CD14-positive monocyte (primary cell): ENCODE data around the gene MMUT. TPM values are rescaled to one million over a fixed set of nuclear protein-coding genes. Genes with fewer than 3 reads are reported as not detected.
"Not testable (repeated sequence)": the region's sequence is repeated elsewhere in the genome, so short reads cannot be mapped to it uniquely, and the experiment has no call there.

Experiments
- DNase-seq, 3 donors: peaks; one replicate each; pipeline ENCODE4 v3.0.0-alpha.2; 2011 to 2022
- H2AFZ ChIP-seq: 2 replicates; pipeline ENCODE4 v1.6.0; 2012; ENCODE audit warnings: mild to moderate bottlenecking, low read depth, low read length, inconsistent platforms; ENCODE audit not compliant: insufficient read depth, poor library complexity, severe bottlenecking
- H3K27ac ChIP-seq, 2 donors: 1 replicate in 1 of 2; 2 replicates in 1 of 2; pipeline ENCODE4 v1.5.1; 2012 to 2013; ENCODE audit warnings: low read length in 2 of 2, control low read depth in 1 of 2, inconsistent platforms in 1 of 2, low read depth in 1 of 2, mild to moderate bottlenecking in 1 of 2
- H3K27me3 ChIP-seq, 2 donors: one replicate each; pipeline versions ENCODE4 v1.6.0 to v1.6.1; 2011 to 2013; ENCODE audit warnings: low read length in 2 of 2; ENCODE audit not compliant: control insufficient read depth in 2 of 2, insufficient read depth in 2 of 2
- H3K36me3 ChIP-seq, 2 donors: replicated peaks in 1 of 2; 1 replicate in 1 of 2; 2 replicates in 1 of 2; pipeline versions ENCODE4 v1.5.1 to v1.6.1; 2012 to 2013; ENCODE audit warnings: low read length in 2 of 2, control low read depth in 1 of 2, inconsistent platforms in 1 of 2, mild to moderate bottlenecking in 1 of 2; ENCODE audit not compliant: insufficient read depth in 2 of 2, control insufficient read depth in 1 of 2
- H3K4me1 ChIP-seq, 2 donors: 1 replicate in 1 of 2; 2 replicates in 1 of 2; pipeline versions ENCODE4 v1.5.1 to v1.6.1; 2012 to 2013; ENCODE audit warnings: low read length in 2 of 2, control low read depth in 1 of 2, inconsistent platforms in 1 of 2, mild to moderate bottlenecking in 1 of 2, moderate library complexity in 1 of 2; ENCODE audit not compliant: insufficient read depth in 2 of 2, control insufficient read depth in 1 of 2
- H3K4me2 ChIP-seq: replicated peaks from 2 replicates; pipeline ENCODE3; 2012; ENCODE audit warnings: low read length, moderate library complexity, mild to moderate bottlenecking; ENCODE audit not compliant: poor library complexity, severe bottlenecking; ENCODE audit errors: extremely low read depth
- H3K4me3 ChIP-seq, 3 experiments: fragments of 200-600 bp in 1 of 3; sonication (generic) in 1 of 3; replicated peaks in 1 of 3; 1 replicate in 2 of 3; 2 replicates in 1 of 3; pipeline ENCODE4 v1.5.1; 2011 to 2013; ENCODE audit warnings: low read length in 3 of 3, mild to moderate bottlenecking in 3 of 3, control low read depth in 2 of 3, low read depth in 2 of 3, inconsistent platforms in 1 of 3, moderate library complexity in 1 of 3
- H3K79me2 ChIP-seq: 2 replicates; pipeline ENCODE4 v1.6.0; 2012; ENCODE audit warnings: mild to moderate bottlenecking, control low read depth, inconsistent platforms, low read length, moderate library complexity; ENCODE audit not compliant: insufficient read depth
- H3K9ac ChIP-seq: 2 replicates; pipeline ENCODE4 v1.6.0; 2017; ENCODE audit warnings: low read length, mild to moderate bottlenecking; ENCODE audit not compliant: insufficient read depth, poor library complexity, severe bottlenecking
- H3K9me3 ChIP-seq, 2 donors: replicated peaks in 1 of 2; 1 replicate in 1 of 2; 2 replicates in 1 of 2; pipeline versions ENCODE4 v1.5.1 to v1.6.1; 2012 to 2013; ENCODE audit warnings: low read length in 2 of 2, control low read depth in 1 of 2; ENCODE audit not compliant: control insufficient read depth in 1 of 2, insufficient read depth in 1 of 2
- H4K20me1 ChIP-seq: 2 replicates; pipeline ENCODE4 v1.6.0; 2012; ENCODE audit warnings: mild to moderate bottlenecking, low read length, control low read depth, moderate library complexity; ENCODE audit not compliant: insufficient read depth
- H3K27ac Mint-ChIP-seq, 7 donors: one replicate each; pipeline ENCODE4 v1.8.0; 2020; ENCODE audit warnings: mild to moderate bottlenecking in 7 of 7, mixed read lengths in 7 of 7, moderate library complexity in 6 of 7, inconsistent platforms in 2 of 7
- H3K27me3 Mint-ChIP-seq, 3 donors: one replicate each; pipeline ENCODE4 v1.8.0; 2021 to 2022; ENCODE audit warnings: low read depth in 3 of 3, mild to moderate bottlenecking in 3 of 3, mixed read lengths in 3 of 3, moderate library complexity in 3 of 3, inconsistent platforms in 1 of 3
- H3K36me3 Mint-ChIP-seq, 2 donors: one replicate each; pipeline ENCODE4 v1.8.0; 2020; ENCODE audit warnings: mixed read lengths in 2 of 2, inconsistent platforms in 1 of 2, mild to moderate bottlenecking in 1 of 2
- H3K4me1 Mint-ChIP-seq: one replicate; pipeline ENCODE4 v1.8.0; 2020; ENCODE audit warnings: mild to moderate bottlenecking, mixed read lengths
- H3K4me3 Mint-ChIP-seq, 2 donors: one replicate each; pipeline ENCODE4 v1.8.0; 2020; ENCODE audit warnings: mild to moderate bottlenecking in 2 of 2, mixed read lengths in 2 of 2, moderate library complexity in 1 of 2
- H3K9me3 Mint-ChIP-seq, 7 donors: one replicate each; pipeline ENCODE4 v1.8.0; 2020 to 2022; ENCODE audit warnings: mixed read lengths in 7 of 7, mild to moderate bottlenecking in 6 of 7, moderate library complexity in 6 of 7, inconsistent platforms in 2 of 7
- CTCF ChIP-seq: fragments of 200-600 bp; IDR thresholded peaks from one replicate; pipeline ENCODE4 v1.8.0; 2022; ENCODE audit warnings: antibody characterized with exemption, mild to moderate bottlenecking
- WGBS: methylation state at CpG from one replicate; pipeline ENCODE4 v1.1.5; 2013; ENCODE audit warnings: missing lambda C conversion rate; ENCODE audit not compliant: insufficient coverage; 5-methylcytosine and 5-hydroxymethylcytosine counted together
- intact Hi-C, 2 donors: fragments of 100-400 bp; cut with micrococcal nuclease; formaldehyde crosslinking; loops; one replicate each; pipeline versions ENCODE4 v1.15.0 to v1.15.1; 2023
- polyA plus RNA-seq, 3 donors: library from polyadenylated mRNA; depleted of rRNA in 1 of 3; unstranded in 2 of 3; stranded (reverse) in 1 of 3; fragments of 300-500 nt in 2 of 3; fragments of >200 nt in 1 of 3; fragmentation: Illumina TruSeq in 2 of 3; gene quantifications; 1 replicate in 2 of 3; 2 replicates in 1 of 3; pipeline ENCODE4 v1.2.3, GENCODE V29; 2012 to 2021

MMUT gene
- polyA plus RNA-seq, 3 donors, result 3.2 to 9.2 (median 6.4) TPM

DNA sequence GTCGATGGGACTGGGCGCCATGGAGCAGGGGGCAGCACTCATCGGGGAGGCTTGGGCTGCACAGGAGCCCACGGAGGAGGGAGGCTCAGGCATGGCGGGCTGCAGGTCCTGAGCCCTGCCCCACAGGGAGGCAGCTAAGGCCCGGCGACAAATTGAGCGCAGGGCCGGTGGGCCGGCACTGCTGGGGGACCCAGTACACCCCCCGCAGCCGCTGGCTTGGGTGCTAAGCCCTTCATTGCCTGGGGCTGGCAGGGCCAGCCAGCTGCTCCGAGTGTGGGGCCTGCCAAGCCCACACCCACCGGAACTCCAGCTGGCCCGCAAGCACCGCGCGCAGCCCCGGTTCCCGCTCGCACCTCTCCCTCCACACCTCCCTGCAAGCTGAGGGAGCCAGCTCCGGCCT lies 18.8 kb upstream of the MMUT start:
- H2AFZ ChIP-seq, H3K27ac ChIP-seq, H3K4me2 ChIP-seq, H3K27me3 ChIP-seq, H3K4me1 Mint-ChIP-seq, H3K9ac ChIP-seq, H3K27me3 Mint-ChIP-seq, H3K4me1 ChIP-seq, H3K27ac Mint-ChIP-seq, H4K20me1 ChIP-seq, H3K4me3 ChIP-seq, intact Hi-C loops, H3K9me3 Mint-ChIP-seq, H3K9me3 ChIP-seq, H3K79me2 ChIP-seq, DNase-seq, H3K4me3 Mint-ChIP-seq: not testable (repeated sequence)
- WGBS, result over 99% methylated on average over 12 of the region's 22 CpGs
- H3K36me3 ChIP-seq, result peaks cover 0 to 19% of the 10 kb centered on the region in 2 donors
- H3K36me3 Mint-ChIP-seq, result peaks cover 19 to 40% of the 10 kb centered on the region in 2 donors

DNA sequence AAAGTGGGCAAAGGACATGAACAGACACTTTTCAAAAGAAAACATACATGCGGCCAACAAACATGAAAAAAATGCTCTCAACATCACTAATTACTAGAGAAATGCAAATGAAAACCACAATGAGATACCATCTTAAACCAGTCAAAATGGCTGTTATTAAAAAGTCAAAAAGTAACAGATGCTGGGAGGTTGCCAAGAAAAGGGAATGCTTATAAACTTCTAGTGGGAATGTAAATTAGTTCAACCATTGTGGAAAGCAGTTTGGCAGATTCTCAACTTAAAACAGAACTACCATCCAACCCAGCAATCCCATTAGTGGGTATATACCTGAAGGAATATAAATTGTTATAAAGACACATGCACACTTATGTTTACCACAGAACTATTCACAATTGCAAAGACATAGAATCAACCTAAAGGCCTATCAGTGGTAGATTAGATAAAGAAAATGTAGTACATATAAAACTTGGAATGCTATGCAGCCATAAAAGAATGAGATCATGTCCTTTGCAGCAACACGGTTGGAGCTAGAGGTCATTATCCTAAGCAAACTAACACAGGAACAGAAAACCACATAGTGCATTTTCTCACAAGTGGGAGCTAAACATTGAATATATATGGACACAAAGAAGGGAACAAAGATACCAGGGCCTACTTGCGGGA lies 16.4 kb upstream of the MMUT start:
- Histone ChIP-seq H3K79me2 (no peaks in the 10 kb centered on the region), H3K36me3 (peaks cover 0 to 14% of the 10 kb centered on the region in 2 donors), H3K27ac (no peak overlapping the region), H2AFZ (no peak overlapping the region), H3K9ac (no peak overlapping the region), H4K20me1 (no peaks in the 10 kb centered on the region), H3K4me2 (no peak overlapping the region), H3K4me1 (no peaks in the 10 kb centered on the region), H3K27me3 (no peaks in the 10 kb centered on the region), H3K4me3 (no peak overlapping the region), H3K9me3 (no peaks in the 10 kb centered on the region)
- TF ChIP-seq CTCF, result no peak
- peaks cover 2 to 10% (median 6%) of the 10 kb centered on the region in 7 donors for H3K9me3 Mint-ChIP-seq
- intact Hi-C loops, result no loop called here
- peaks cover 0 to 2% (median 0%) of the 10 kb centered on the region in 3 donors for H3K27me3 Mint-ChIP-seq
- no CpG with 5 or more reads among the region's 3 CpGs for WGBS
- no peak for DNase-seq
- H3K36me3 Mint-ChIP-seq, result peaks cover 23 to 34% of the 10 kb centered on the region in 2 donors
- no peak overlapping the region for H3K4me3 Mint-ChIP-seq
- no peak overlapping the region for H3K27ac Mint-ChIP-seq
- H3K4me1 Mint-ChIP-seq, result no peaks in the 10 kb centered on the region

- H3K4me3 ChIP-seq, intact Hi-C loops, H3K79me2 ChIP-seq, H3K27me3 Mint-ChIP-seq, H2AFZ ChIP-seq, H3K4me1 ChIP-seq, H4K20me1 ChIP-seq, H3K27ac ChIP-seq, H3K9me3 ChIP-seq, H3K4me1 Mint-ChIP-seq, H3K27me3 ChIP-seq, H3K4me3 Mint-ChIP-seq, H3K4me2 ChIP-seq, DNase-seq, H3K27ac Mint-ChIP-seq, H3K9ac ChIP-seq: not testable (repeated sequence)
- no CpG with 5 or more reads among the region's 2 CpGs for WGBS
- H3K36me3 Mint-ChIP-seq, result peaks cover 36 to 48% of the 10 kb centered on the region in 2 donors
- H3K9me3 Mint-ChIP-seq, result peaks cover 2 to 12% (median 4%) of the 10 kb centered on the region in 7 donors
- peaks cover 13 to 38% of the 10 kb centered on the region in 2 donors for H3K36me3 ChIP-seq
Measured at GRCh38 chr6:49476564-49476963, 13.5 kb upstream of the MMUT start.
